H1 (cell line): Measurements from ENCODE around the gene CCDC71. TPM values are rescaled to one million over a fixed set of nuclear protein-coding genes. Genes with fewer than 3 reads are reported as not detected.
A peak's percentile ranks its signal among the peaks of the same experiment; 100 is the strongest.

Experiments
- CTCF ChIA-PET: fragments of 300-600 bp; sonication (Branson Sonifier 250); formaldehyde crosslinking; loops from one replicate; lab custom pipeline; 2021; ENCODE audit not compliant: partially characterized antibody; lab: Charles Lee
- POLR2A ChIA-PET: fragments of 300-600 bp; sonication (Branson Sonifier 250); formaldehyde crosslinking; loops from one replicate; lab custom pipeline; 2021; ENCODE audit warnings: inconsistent platforms; ENCODE audit not compliant: partially characterized antibody; lab: Charles Lee
- DNase-seq, 2 experiments: peaks; one replicate each; pipeline versions ENCODE4 v3.0.0 to v3.0.0-alpha.2; 2010 to 2022; ENCODE audit warnings: low spot score in 2 of 2, low read depth in 1 of 2, mixed read lengths in 1 of 2
- FAIRE-seq: peaks from 2 replicates; lab custom pipeline; 2011; peaks lifted over from hg19 to GRCh38; lab: Jason Lieb, UNC
- H2AFZ ChIP-seq: 2 replicates; pipeline ENCODE4 v1.8.1; 2012; ENCODE audit warnings: low read length, inconsistent platforms
- H2AK5ac ChIP-seq: 2 replicates; pipeline ENCODE4 v1.6.1; 2013; ENCODE audit warnings: low read depth, low read length
- H2BK120ac ChIP-seq: replicated peaks from 2 replicates; pipeline ENCODE3; 2013; ENCODE audit warnings: low read depth, low read length, inconsistent platforms
- H2BK12ac ChIP-seq: 2 replicates; pipeline ENCODE4 v1.6.1; 2013; ENCODE audit warnings: low read depth, low read length
- H2BK15ac ChIP-seq: 2 replicates; pipeline ENCODE4 v1.6.1; 2013; ENCODE audit warnings: low read length
- H2BK20ac ChIP-seq: 2 replicates; pipeline ENCODE4 v1.6.1; 2013; ENCODE audit warnings: low read length
- H2BK5ac ChIP-seq: 2 replicates; pipeline ENCODE4 v1.6.1; 2013; ENCODE audit warnings: low read depth, low read length
- H3K14ac ChIP-seq: 2 replicates; pipeline ENCODE4 v1.6.1; 2013; ENCODE audit warnings: inconsistent platforms; ENCODE audit not compliant: insufficient read length
- H3K18ac ChIP-seq: 2 replicates; pipeline ENCODE4 v1.6.1; 2013; ENCODE audit warnings: low read length; ENCODE audit errors: extremely low read depth
- H3K23ac ChIP-seq: 2 replicates; pipeline ENCODE4 v1.6.1; 2013; ENCODE audit warnings: inconsistent platforms; ENCODE audit not compliant: insufficient read length
- H3K23me2 ChIP-seq: 2 replicates; pipeline ENCODE4 v1.6.1; 2013; ENCODE audit warnings: low read depth, low read length
- H3K27ac ChIP-seq: 2 replicates; pipeline ENCODE4 v1.6.1; 2011; ENCODE audit warnings: low read depth, low read length, inconsistent platforms
- H3K27me3 ChIP-seq, 4 experiments: replicated peaks in 1 of 4; 1 replicate in 1 of 4; 2 replicates in 3 of 4; pipeline versions ENCODE4 v1.6.1 to v1.8.1; 2011 to 2013; ENCODE audit warnings: low read length in 3 of 4, mild to moderate bottlenecking in 3 of 4, inconsistent platforms in 2 of 4, mixed read lengths in 2 of 4, moderate library complexity in 1 of 4; ENCODE audit not compliant: control insufficient read depth in 3 of 4, insufficient read depth in 3 of 4; ENCODE audit errors: extremely low read depth in 1 of 4
- H3K36me3 ChIP-seq, 4 experiments: 2 replicates each; pipeline versions ENCODE4 v1.6.1 to v1.8.1; 2011 to 2013; ENCODE audit warnings: mild to moderate bottlenecking in 4 of 4, low read length in 3 of 4, moderate library complexity in 2 of 4, control low read depth in 1 of 4, inconsistent platforms in 1 of 4; ENCODE audit not compliant: insufficient read depth in 4 of 4, control insufficient read depth in 2 of 4
- H3K4ac ChIP-seq: replicated peaks from 2 replicates; pipeline ENCODE3; 2013; ENCODE audit warnings: low read length, low read depth, mixed read lengths, inconsistent platforms; ENCODE audit not compliant: insufficient read length
- H3K4me1 ChIP-seq, 4 experiments: replicated peaks in 1 of 4; 1 replicate in 1 of 4; 2 replicates in 3 of 4; pipeline versions ENCODE4 v1.6.1 to v1.8.1; 2011 to 2013; ENCODE audit warnings: low read length in 3 of 4, inconsistent platforms in 2 of 4, mixed read lengths in 1 of 4; ENCODE audit not compliant: insufficient read depth in 4 of 4, control insufficient read depth in 3 of 4
- H3K4me2 ChIP-seq, 2 experiments: 2 replicates each; pipeline versions ENCODE4 v1.6.1 to v1.8.1; 2011 to 2013; ENCODE audit warnings: low read depth in 2 of 2, low read length in 2 of 2, control low read depth in 1 of 2, inconsistent platforms in 1 of 2, mild to moderate bottlenecking in 1 of 2; ENCODE audit not compliant: insufficient read depth in 1 of 2
- H3K4me3 ChIP-seq, 4 experiments: fragments of 200-600, 300-600 bp in 1 of 4; sonication (generic), shearing (Covaris generic), sonication (Bioruptor Twin) in 1 of 4; 2 replicates each; pipeline versions ENCODE4 v1.5.1 to v1.8.1; 2011 to 2016; ENCODE audit warnings: low read length in 4 of 4, low read depth in 3 of 4, control low read depth in 2 of 4, inconsistent platforms in 2 of 4, mild to moderate bottlenecking in 2 of 4, mixed read lengths in 1 of 4, moderate library complexity in 1 of 4; ENCODE audit not compliant: insufficient read depth in 2 of 4; ENCODE audit errors: extremely low read depth in 1 of 4
- H3K56ac ChIP-seq: replicated peaks from 2 replicates; pipeline ENCODE3; 2013; ENCODE audit warnings: low read depth, mild to moderate bottlenecking, mixed read lengths, low read length, inconsistent platforms; ENCODE audit not compliant: insufficient read length
- H3K79me1 ChIP-seq: 2 replicates; pipeline ENCODE4 v1.6.1; 2013; ENCODE audit warnings: low read depth, low read length, control low read depth
- H3K79me2 ChIP-seq, 2 experiments: 2 replicates each; pipeline versions ENCODE4 v1.6.1 to v1.8.1; 2012 to 2013; ENCODE audit warnings: low read length in 2 of 2, mild to moderate bottlenecking in 2 of 2, inconsistent platforms in 1 of 2; ENCODE audit not compliant: insufficient read depth in 2 of 2, control insufficient read depth in 1 of 2
- H3K9ac ChIP-seq, 4 experiments: replicated peaks in 1 of 4; 1 replicate in 1 of 4; 2 replicates in 3 of 4; pipeline versions ENCODE4 v1.6.1 to v1.8.1; 2011 to 2013; ENCODE audit warnings: low read depth in 3 of 4, low read length in 3 of 4, control low read depth in 2 of 4, mild to moderate bottlenecking in 2 of 4, moderate library complexity in 2 of 4, inconsistent platforms in 1 of 4; ENCODE audit errors: extremely low read depth in 1 of 4
- H3K9me3 ChIP-seq, 2 experiments: 2 replicates each; pipeline versions ENCODE4 v1.6.1 to v1.8.1; 2012 to 2013; ENCODE audit warnings: mild to moderate bottlenecking in 2 of 2, moderate library complexity in 2 of 2, control low read depth in 1 of 2, inconsistent platforms in 1 of 2, low read depth in 1 of 2, low read length in 1 of 2, mixed read lengths in 1 of 2; ENCODE audit not compliant: insufficient read depth in 2 of 2
- H4K20me1 ChIP-seq, 2 experiments: replicated peaks in 1 of 2; 2 replicates each; pipeline versions ENCODE3 to v1.8.1; 2011 to 2013; ENCODE audit warnings: inconsistent platforms in 2 of 2, low read length in 2 of 2, mild to moderate bottlenecking in 1 of 2; ENCODE audit not compliant: insufficient read depth in 2 of 2, control insufficient read depth in 1 of 2
- H4K5ac ChIP-seq: 2 replicates; pipeline ENCODE4 v1.6.1; 2013; ENCODE audit warnings: low read length, low read depth, mixed read lengths, inconsistent platforms; ENCODE audit not compliant: insufficient read length
- H4K8ac ChIP-seq: 2 replicates; pipeline ENCODE4 v1.8.0; 2013; ENCODE audit warnings: mild to moderate bottlenecking, moderate library complexity, low read length, inconsistent platforms; ENCODE audit not compliant: insufficient read depth; ENCODE audit errors: extremely low read depth
- H4K91ac ChIP-seq: replicated peaks from 2 replicates; pipeline ENCODE3; 2013; ENCODE audit warnings: low read length, mixed read lengths, inconsistent platforms; ENCODE audit not compliant: insufficient read length
- CREB1 ChIP-seq: IDR thresholded peaks from 2 replicates; pipeline ENCODE4 v1.6.1; 2012; ENCODE audit warnings: inconsistent platforms
- CTCF ChIP-seq, 3 experiments: IDR thresholded peaks; 1 replicate in 2 of 3; 2 replicates in 1 of 3; pipeline versions ENCODE4 v1.5.1 to v1.6.1; 2011; ENCODE audit warnings: low read length in 3 of 3, mild to moderate bottlenecking in 3 of 3, inconsistent platforms in 2 of 3, low read depth in 1 of 3, moderate library complexity in 1 of 3; ENCODE audit not compliant: insufficient read depth in 1 of 3; ENCODE audit errors: control extremely low read depth in 1 of 3
- KDM1A ChIP-seq: fragments of 200-600, 300-600 bp; sonication (generic); IDR thresholded peaks from 2 replicates; pipeline ENCODE4 v1.7.1; 2016; ENCODE audit warnings: mild to moderate bottlenecking, low read length, borderline replicate concordance
- SAP30 ChIP-seq: fragments of 300-600 bp; sonication (generic); IDR thresholded peaks from 2 replicates; pipeline ENCODE4 v1.7.1; 2012; ENCODE audit warnings: low read length, moderate library complexity, mild to moderate bottlenecking, inconsistent platforms; ENCODE audit not compliant: insufficient read depth, insufficient replicate concordance
- SP1 ChIP-seq: IDR thresholded peaks from 2 replicates; pipeline ENCODE4 v1.6.1; 2011; ENCODE audit warnings: low read depth, low read length
- WGBS, 2 experiments: shearing (Covaris generic) in 1 of 2; methylation state at CpG; one replicate each; pipeline versions ENCODE4 v1.1.6 to v1.1.7; 2013 to 2015; ENCODE audit warnings: low lambda C conversion rate in 2 of 2, mixed read lengths in 2 of 2, inconsistent platforms in 1 of 2, low coverage in 1 of 2, missing lambda C conversion rate in 1 of 2; ENCODE audit not compliant: insufficient replicate concordance in 2 of 2, insufficient coverage in 1 of 2, insufficient read length in 1 of 2; ENCODE audit errors: extremely low coverage in 1 of 2, missing lambda C conversion rate in 1 of 2; 5-methylcytosine and 5-hydroxymethylcytosine counted together
- polyA plus RNA-seq, 7 experiments: library from polyadenylated mRNA; depleted of rRNA in 3 of 7; stranded (reverse) in 5 of 7; unstranded in 2 of 7; fragments of >200 nt in 5 of 7; fragments of 200-250 nt in 2 of 7; gene quantifications; 1 replicate in 5 of 7; 2 replicates in 1 of 7; 4 replicates in 1 of 7; pipeline versions ENCODE4 v1.2.1 to v1.2.3, GENCODE V29; 2011 to 2013; ENCODE audit warnings: missing spikeins in 2 of 7, mixed read lengths in 2 of 7
- total RNA-seq: library from RNA; stranded (reverse); fragmentation: NEBNext Ultra II Directional; extraction: Animal tissue kit (Norgen Biotek cat#: 25700); gene quantifications from 2 replicates; pipeline ENCODE4 v1.2.1, GENCODE V29; 2021

The CCDC71 gene
- total and polyA plus RNA-seq, 2 of the 8 experiments (the other 6 are each of a cell fraction or from before 2014, with no cell fraction given): 26.7 to 57.4 TPM

- Histone ChIP-seq H3K23ac (no peak overlapping the region), H2BK5ac (no peak overlapping the region), H2BK12ac (no peak overlapping the region; the same call in 1 of the 2 replicates), H4K91ac (no peak overlapping the region), H2BK15ac (0 out of 2 replicates have a peak overlapping the region, but pooled peaks have one; percentile 61), H3K9me3 (peaks cover 4 to 8% of the 10 kb centered on the region in 2 experiments), H3K79me2 (no peaks in the 10 kb centered on the region), H4K20me1 (peaks cover 0 to 1% of the 10 kb centered on the region in 2 experiments), H4K8ac (no peak overlapping the region), H2BK20ac (no peak overlapping the region), H3K23me2 (no peaks in the 10 kb centered on the region), H3K56ac (no peak overlapping the region), H2AFZ (no peak overlapping the region), H3K9ac (no peak overlapping the region), H3K79me1 (no peaks in the 10 kb centered on the region), H3K4me3 (no peak overlapping the region), H3K27me3 (no peaks in the 10 kb centered on the region; a peak in 2 of 7 replicates), H3K4me2 (no peak overlapping the region), H3K4me1 (no peaks in the 10 kb centered on the region), H3K18ac (no peak overlapping the region), H3K27ac (no peak overlapping the region), H2BK120ac (no peak overlapping the region), H3K36me3 (no peaks in the 10 kb centered on the region), H3K14ac (no peak overlapping the region), H3K4ac (no peak overlapping the region), H4K5ac (no peak overlapping the region), H2AK5ac (no peak overlapping the region)
- ChIA-PET CTCF (interaction anchor here (1.2 kb wide), 1 partner anchor 19 kb away, joined by 3 read pairs; the partner anchor contains the start of gene USP19), POLR2A (interaction anchor here (0.6 to 1.8 kb wide), 3 partner anchors 10 to 340 kb away, joined by 3 to 4 read pairs (median 4); no protein-coding TSS in a partner anchor)
- FAIRE-seq: no peak
- WGBS, 2 experiments: 69% methylated on average over 3 of the region's 3 CpGs; no CpG with 5 or more reads in 1 of the 2 experiments
- TF ChIP-seq CREB1 (no peak), SP1 (no peak), KDM1A (no peak), CTCF (IDR thresholded peaks at IDR 0.05; ENCODE audit: control extremely low read depth in 1 of 3, insufficient read depth in 1 of 3, low read depth in 1 of 3, low read length in 3 of 3) (no peak), SAP30 (no peak)
- no peak for DNase-seq
Observed at GRCh38 chr3:49140080-49140479, 26.1 kb downstream of the CCDC71 start.
